Measurements from ENCODE around the gene DLAT. TPM values are rescaled to one million over a fixed set of nuclear protein-coding genes. Genes with fewer than 3 reads are reported as not detected.
"Not testable (repeated sequence)": the region's sequence is repeated elsewhere in the genome, so short reads cannot be mapped to it uniquely, and the experiment has no call there.

Gene DLAT
- total RNA-seq, 1 experiment from 2014 or later, result 28.1 TPM

DNA sequence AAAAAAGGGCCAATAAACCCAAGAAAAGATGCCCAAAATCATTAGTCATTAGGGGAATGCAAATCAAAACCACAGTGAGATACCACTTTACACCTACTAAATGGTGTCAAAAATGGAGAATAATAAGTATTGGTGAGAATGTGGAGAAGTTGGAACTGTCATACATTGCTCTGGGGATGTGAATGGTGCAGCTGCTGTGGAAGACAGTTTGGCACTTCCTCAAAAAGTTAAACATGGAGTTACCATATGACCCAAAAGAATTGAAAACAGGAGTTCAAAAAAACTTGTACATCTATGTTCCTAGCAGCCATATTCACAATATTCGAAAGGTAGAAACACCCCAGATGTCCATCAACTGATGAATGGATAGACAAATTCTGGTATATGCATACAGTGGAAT is 24.5 kb upstream of the DLAT start:
- in situ Hi-C loops (cut with HindIII; ENCODE audit: low pct_unique_long_range_greater_than_20kb, low sequenced_read_pairs), result no loop called here
- no peak for DNase-seq (ENCODE audit: low read depth)

DNA sequence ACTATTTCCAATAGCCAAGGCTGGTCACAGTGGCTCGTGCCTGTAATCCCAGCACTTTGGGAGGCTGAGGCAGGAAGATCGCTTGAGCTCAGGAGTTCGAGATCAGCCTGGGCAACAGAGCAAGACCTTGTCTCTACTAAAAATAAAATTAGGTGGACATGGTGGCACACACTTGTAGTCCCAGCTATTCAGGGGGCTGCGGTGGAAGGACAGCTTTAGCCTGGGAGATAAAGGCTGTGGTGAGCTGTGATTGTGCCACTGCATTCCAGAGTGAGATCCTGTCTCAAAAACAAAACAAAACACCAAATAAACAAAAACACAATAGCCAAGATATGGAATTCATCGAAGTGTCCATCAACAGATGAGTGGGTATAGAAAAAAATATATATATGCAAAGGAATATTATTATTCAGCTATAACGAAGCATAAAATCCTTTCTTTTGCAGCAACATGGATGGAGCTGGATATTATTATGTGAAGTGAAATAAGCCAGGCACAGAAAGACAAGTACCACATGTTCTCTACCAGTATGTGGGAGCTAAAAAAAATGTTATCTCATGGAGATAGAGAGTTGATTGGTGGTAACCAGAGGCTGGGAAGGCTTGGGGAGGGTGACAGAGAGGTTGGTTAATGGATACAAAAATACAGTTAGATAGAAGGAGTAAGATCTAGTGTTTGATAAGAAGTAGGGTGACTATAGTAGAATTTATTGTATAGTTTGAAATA is 22.6 kb upstream of the DLAT start:
- in situ Hi-C loops (cut with HindIII; ENCODE audit: low pct_unique_long_range_greater_than_20kb, low sequenced_read_pairs), result no loop called here
- DNase-seq (ENCODE audit: low read depth), result no peak

- no peak for DNase-seq (ENCODE audit: low read depth)
- in situ Hi-C loops (cut with HindIII; ENCODE audit: low pct_unique_long_range_greater_than_20kb, low sequenced_read_pairs), result no loop called here
Measured at GRCh38 chr11:112004389-112004788, 20.8 kb upstream of the DLAT start.

- in situ Hi-C loops (cut with HindIII; ENCODE audit: low pct_unique_long_range_greater_than_20kb, low sequenced_read_pairs), result no loop called here
- no peak for DNase-seq (ENCODE audit: low read depth)
Measured at GRCh38 chr11:112005422-112006094, 19.6 kb upstream of the DLAT start.

DNA sequence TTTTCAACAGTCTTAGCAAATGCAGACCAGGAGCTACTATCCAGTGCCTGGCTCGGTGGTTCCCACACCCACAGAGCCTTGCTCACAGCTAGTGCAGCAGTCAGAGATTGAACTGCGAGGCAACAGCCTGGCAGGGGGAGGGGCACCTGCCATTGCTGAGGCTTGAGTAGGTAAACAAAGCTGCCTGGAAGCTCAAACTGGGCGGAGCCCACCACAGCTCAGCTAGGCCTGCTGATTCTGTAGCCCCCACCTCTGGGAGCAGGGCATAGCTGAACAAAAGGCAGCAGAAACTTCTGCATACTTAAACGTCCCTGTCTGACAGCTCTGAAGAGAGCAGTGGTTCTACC is 19.1 kb upstream of the DLAT start:
- in situ Hi-C loops (cut with HindIII; ENCODE audit: low pct_unique_long_range_greater_than_20kb, low sequenced_read_pairs); DNase-seq (ENCODE audit: low read depth): not testable (repeated sequence)

DNA sequence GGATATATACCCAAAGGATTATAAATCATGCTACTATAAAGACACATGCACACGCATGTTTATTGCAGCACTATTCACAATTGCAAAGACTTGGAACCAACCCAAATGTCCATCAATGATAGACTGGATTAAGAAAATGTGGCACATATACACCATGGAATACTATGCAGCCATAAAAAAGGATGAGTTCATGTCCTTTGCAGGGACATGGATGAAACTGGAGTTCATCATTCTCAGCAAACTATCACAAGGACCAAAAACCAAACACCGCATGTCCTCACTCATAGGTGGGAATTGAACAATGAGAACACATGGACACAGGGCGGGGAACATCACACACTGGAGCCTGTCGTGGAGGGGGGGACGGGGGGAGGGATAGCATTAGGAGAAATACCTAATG is 13.8 kb upstream of the DLAT start:
- DNase-seq (ENCODE audit: low read depth); in situ Hi-C loops (cut with HindIII; ENCODE audit: low pct_unique_long_range_greater_than_20kb, low sequenced_read_pairs): not testable (repeated sequence)

DNA sequence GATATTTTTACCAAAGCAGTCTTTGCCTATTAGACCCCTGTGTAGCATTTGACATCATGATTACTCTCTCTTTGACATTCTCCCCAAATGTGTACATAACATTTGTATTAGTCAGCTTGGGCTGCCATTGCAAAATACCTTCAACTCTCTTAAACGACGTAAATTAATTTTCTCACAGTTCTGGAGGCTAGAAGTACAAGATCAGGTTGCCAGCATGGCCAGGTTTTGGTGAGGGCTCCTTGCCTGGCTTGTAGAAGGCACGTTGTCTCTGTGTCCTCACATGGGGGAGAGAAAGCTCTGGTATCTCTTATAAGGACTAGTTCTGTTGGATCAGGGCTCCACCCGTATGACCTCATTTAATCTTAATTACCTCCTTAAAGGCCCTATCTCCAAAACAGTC is 12.3 kb upstream of the DLAT start:
- DNase-seq (ENCODE audit: low read depth), result no peak
- in situ Hi-C loops (cut with HindIII; ENCODE audit: low pct_unique_long_range_greater_than_20kb, low sequenced_read_pairs), result no loop called here

DNA sequence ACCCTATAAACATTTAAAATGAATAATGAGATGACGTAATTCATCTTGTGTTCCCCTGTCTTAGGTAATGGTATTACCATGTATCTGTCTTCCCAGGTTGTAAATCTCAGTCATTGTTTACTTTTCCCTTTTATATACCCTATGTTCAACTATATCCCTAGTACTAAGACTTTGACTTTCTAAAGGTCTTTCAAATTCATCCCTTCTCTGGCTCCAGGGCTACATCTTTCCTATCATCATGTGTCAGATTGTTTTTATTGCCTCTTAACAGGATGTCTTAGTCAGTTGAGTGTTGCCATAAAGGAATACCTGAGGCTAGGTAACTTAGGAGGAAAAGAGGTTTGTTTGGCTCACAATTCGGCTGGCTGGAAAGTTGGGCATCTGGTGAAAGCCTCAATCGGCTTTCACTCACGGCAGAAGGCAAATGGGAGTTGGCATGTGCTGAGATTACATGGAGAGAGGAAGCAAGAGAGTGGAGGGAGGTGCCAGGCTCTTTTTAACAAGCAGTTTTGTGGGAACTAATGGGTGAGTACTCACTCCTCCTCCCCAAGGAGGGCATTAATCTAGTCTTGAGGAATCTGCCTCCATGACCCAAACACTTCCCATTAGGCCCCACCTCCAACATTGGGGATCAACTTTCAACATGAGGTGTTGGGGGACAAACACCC is 11.6 kb upstream of the DLAT start:
- in situ Hi-C loops (cut with HindIII; ENCODE audit: low pct_unique_long_range_greater_than_20kb, low sequenced_read_pairs), result no loop called here
- DNase-seq (ENCODE audit: low read depth), result no peak

- DNase-seq (ENCODE audit: low read depth), result no peak
- in situ Hi-C loops (cut with HindIII; ENCODE audit: low pct_unique_long_range_greater_than_20kb, low sequenced_read_pairs), result no loop called here
Measured at GRCh38 chr11:112016088-112016764, 9.0 kb upstream of the DLAT start.

- in situ Hi-C loops (cut with HindIII; ENCODE audit: low pct_unique_long_range_greater_than_20kb, low sequenced_read_pairs), result no loop called here
- DNase-seq (ENCODE audit: low read depth), result no peak
Measured at GRCh38 chr11:112016765-112017376, 8.3 kb upstream of the DLAT start.

DNA sequence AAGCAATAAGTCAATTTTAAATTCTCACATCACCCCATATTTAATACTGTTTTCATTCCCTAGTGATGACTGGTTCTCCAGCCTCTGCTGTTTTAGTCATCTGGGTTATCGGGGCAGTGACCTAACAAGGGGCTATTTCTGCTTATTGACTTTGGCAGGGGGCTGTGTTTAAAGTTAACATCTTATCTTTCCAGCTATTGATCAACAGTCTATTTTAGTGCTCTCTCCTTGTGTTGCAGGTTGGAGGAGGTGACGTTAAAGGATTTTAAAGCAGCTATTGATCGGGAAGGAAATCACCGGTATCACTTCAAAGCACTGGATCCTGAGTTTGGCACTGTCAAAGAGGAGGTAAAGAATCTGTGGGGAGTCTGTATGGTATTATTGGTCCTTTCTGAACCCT is 7.7 kb upstream of the DLAT start:
- DNase-seq (ENCODE audit: low read depth), result no peak
- in situ Hi-C loops (cut with HindIII; ENCODE audit: low pct_unique_long_range_greater_than_20kb, low sequenced_read_pairs), result no loop called here

- no peak for DNase-seq (ENCODE audit: low read depth)
- in situ Hi-C loops (cut with HindIII; ENCODE audit: low pct_unique_long_range_greater_than_20kb, low sequenced_read_pairs), result no loop called here
Measured at GRCh38 chr11:112019066-112019465, 6.1 kb upstream of the DLAT start.

- DNase-seq (ENCODE audit: low read depth), result no peak
- in situ Hi-C loops (cut with HindIII; ENCODE audit: low pct_unique_long_range_greater_than_20kb, low sequenced_read_pairs), result no loop called here
Measured at GRCh38 chr11:112023104-112023503, 2.1 kb upstream of the DLAT start.

- no peak for DNase-seq (ENCODE audit: low read depth)
- in situ Hi-C loops (cut with HindIII; ENCODE audit: low pct_unique_long_range_greater_than_20kb, low sequenced_read_pairs), result no loop called here
Measured at GRCh38 chr11:112024178-112024772, 933 bp upstream of the DLAT start.

- in situ Hi-C loops (cut with HindIII; ENCODE audit: low pct_unique_long_range_greater_than_20kb, low sequenced_read_pairs), result no loop called here
- DNase-seq (ENCODE audit: low read depth), result no peak
Measured at GRCh38 chr11:112025707-112026106, 499 bp downstream of the DLAT start.

GRCh38 chr11:112026784-112027410 is 1.7 kb downstream of the DLAT start:
- in situ Hi-C loops (cut with HindIII; ENCODE audit: low pct_unique_long_range_greater_than_20kb, low sequenced_read_pairs); DNase-seq (ENCODE audit: low read depth): not testable (repeated sequence)

DNA sequence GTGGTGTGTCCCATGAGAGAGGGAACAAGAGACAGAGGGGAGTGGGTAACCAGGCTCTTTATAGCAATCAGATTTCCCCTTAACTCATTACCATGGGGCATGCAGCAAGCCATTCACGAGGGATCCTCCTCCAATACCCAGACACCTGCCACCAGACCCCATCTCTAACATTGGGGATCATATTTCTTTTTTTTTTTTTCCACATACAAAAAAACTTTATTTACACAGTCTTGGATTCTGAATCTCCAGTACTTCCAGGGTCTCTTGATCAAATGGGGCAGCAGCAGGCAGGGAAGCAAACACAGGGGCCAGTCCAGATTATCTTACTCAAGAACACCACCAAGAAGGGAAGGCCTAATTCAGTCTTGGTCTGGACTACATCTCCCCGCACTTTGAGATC is 4.3 kb downstream of the DLAT start:
- in situ Hi-C loops (cut with HindIII; ENCODE audit: low pct_unique_long_range_greater_than_20kb, low sequenced_read_pairs), result no loop called here
- DNase-seq (ENCODE audit: low read depth), result no peak

DNA sequence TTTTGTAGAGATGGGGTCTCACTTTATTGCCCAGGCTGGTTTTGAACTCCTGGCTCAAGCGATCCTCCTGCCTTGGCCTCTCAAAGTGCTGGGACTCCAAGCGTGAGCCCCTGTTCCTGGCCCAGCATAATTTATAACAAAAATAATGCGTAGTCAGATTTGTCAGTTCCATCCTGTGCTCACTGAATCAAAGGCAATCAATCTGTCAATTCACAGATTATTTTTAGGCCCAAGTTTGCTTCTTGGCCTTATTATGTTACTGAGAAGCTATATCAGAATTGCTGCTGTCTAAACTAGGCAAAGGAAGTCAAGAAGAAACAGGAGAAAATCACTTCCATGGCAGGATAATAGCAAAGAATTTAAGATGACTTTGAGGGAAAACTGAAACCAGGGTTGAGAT is 8.7 kb downstream of the DLAT start:
- in situ Hi-C loops (cut with HindIII; ENCODE audit: low pct_unique_long_range_greater_than_20kb, low sequenced_read_pairs), result no loop called here
- no peak for DNase-seq (ENCODE audit: low read depth)
